Bronchial smooth muscle cell (primary cell): ENCODE measurements around the gene MCM8. TPM values are rescaled to one million over a fixed set of nuclear protein-coding genes. Genes with fewer than 3 reads are reported as not detected.

ENCODE experiments used
- total RNA-seq: library from RNA; depleted of rRNA; stranded (reverse); fragments of >200 nt; gene quantifications from 2 replicates; pipeline ENCODE4 v1.2.1, GENCODE V29; 2014

Gene MCM8
- 2.1 and 3.5 TPM in 2 replicates for total RNA-seq

GRCh38 chr20:5950271-5951031, at the start of gene MCM8, which contains the start of gene TRMT6:
Gene MCM8 (plus strand): TSS chr20:5950652. CDS start chr20:5952016, 1,364 bp downstream.
Gene TRMT6 (minus strand): TSS chr20:5950533. CDS start chr20:5950405, 128 bp downstream.

Other genes starting within 250 kb of the MCM8 start
- gene SHLD1, start 200.3 kb upstream of the MCM8 start, total RNA-seq, result 2.6 and 3.2 TPM in 2 replicates
- gene CHGB, start 39.1 kb upstream of the MCM8 start, total RNA-seq, result 0.09 and 0.16 TPM in 2 replicates
- gene TRMT6, start 119 bp upstream of the MCM8 start, total RNA-seq, result 4.5 and 4.6 TPM in 2 replicates
- 23.6 and 30.7 TPM in 2 replicates for gene CRLS1, start 55.5 kb downstream of the MCM8 start, total RNA-seq
- gene LRRN4, start 103.4 kb downstream of the MCM8 start, total RNA-seq, result not detected in 2 replicates
- 2.6 and 4.9 TPM in 2 replicates for gene FERMT1, start 172.4 kb downstream of the MCM8 start, total RNA-seq